Hippocampal formation (tissue), 2 donors: ENCODE measurements around the gene TSC1.

Source experiments
- DNase-seq, 2 donors: peaks; one replicate each; lab custom pipeline; 2025; lab: John Stamatoyannopoulos, UW

Gene TSC1

DNA sequence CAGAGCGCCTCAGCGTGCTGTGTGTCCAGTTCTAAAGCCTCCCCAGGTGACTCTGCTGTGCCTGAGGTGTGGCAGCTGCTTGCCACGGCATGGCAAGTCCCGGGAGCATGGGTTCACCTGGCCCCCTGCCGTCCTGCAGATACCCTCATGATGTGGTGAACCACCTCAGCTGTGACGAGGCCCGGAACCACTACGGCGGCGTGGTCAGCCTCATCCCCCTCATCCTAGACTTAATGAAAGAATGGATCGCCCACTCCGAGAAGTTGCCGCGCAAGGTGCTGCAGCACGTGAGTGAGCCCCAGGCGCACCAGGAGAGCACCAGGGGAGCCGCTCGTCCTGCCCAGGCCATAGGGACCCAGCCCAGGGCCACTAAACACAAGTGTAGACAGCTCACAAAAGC is 56.3 kb downstream of the TSC1 start:
- no peak for DNase-seq

DNA sequence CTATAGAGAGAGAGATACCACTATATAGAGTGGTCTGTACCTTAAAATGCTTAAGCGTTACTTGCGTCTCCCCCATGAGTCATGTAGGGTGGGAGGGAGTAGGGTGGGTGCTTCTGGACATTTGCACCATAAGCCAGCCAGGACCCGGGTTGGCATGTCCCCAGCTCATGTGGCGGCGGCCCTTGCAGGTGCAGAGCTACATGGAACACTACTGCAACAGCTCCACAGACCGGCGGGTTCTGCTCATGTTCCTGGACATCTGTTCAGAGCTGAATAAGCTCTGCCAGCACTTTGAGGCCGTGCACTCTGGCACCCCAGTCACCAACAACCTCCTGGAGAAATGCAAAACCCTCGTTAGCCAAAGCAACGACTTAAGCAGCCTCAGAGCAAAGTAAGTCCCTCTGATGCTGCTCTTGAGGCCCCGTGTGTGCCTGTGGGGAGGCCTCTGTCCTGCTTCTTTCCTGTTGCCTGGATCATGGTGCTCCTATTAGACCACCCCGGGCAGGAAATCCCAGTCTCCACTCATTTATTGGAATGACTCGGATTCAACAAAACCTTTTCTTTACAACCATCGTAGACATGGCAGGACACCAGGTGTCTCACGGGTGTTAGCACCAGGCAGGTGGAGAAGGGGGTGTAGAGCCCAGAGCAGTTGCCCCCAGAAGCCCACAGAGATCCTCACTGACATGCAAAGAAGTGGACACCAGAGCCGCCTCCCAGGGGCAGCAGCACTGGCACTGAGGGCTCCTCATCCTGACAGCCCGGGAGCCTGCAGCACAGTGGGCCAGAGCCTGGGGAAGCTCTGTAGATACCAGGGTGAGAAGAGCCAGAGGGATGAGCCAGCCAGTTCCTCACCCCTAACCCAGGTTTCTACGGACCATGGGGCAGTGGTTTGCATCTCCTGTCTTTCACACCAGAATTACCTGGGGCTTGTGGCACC is 57.0 kb downstream of the TSC1 start:
- DNase-seq: no peak

DNA sequence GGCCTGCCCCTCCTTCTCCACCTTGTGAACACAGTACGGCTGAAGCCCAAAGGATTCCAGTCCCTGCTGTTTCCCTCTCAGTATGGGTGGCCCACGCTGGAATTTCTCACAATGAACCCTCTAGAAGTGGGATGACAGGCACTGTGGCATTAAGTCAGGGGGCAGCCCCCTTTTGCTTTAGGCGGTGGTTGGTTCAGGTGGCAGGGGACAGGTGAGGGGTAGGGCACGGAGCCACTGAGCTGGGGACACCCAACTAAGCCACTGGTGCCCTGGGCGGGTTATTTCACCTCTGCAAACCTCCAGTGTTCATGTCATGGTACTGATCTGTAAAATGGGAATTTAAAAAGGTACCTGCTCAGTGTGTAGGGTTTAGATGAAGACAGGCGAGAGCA is 58.1 kb downstream of the TSC1 start:
- no peak for DNase-seq

DNA sequence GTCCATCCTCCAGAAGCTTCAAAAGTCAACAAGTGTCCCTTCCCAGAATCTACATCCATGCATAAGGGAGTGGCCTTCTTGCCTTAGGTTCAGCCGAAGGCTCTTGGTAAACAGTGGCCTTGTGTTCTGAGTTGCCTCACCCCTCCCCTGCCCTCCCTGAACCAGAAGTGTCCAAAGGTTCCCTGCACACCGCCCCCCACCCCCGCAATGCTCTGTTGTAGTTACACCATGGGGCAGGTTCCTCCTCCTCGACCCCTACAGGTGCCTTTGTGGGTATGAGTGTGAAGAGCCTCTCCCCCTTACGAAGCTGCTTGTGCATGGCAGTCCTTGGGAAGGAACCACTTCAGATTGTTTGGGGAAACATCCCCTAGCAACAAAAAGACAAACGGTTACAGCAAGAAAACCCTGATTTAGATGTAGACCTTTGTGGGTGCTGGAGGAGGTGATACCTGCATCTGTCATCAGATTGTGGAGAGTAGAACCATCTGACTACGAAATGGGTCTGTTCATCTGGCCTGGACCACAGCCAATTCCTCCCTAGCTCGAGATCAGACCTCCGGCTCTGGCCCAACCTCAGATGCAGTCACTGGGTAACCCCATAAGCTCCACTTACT is 58.6 kb downstream of the TSC1 start:
- no peak for DNase-seq

DNA sequence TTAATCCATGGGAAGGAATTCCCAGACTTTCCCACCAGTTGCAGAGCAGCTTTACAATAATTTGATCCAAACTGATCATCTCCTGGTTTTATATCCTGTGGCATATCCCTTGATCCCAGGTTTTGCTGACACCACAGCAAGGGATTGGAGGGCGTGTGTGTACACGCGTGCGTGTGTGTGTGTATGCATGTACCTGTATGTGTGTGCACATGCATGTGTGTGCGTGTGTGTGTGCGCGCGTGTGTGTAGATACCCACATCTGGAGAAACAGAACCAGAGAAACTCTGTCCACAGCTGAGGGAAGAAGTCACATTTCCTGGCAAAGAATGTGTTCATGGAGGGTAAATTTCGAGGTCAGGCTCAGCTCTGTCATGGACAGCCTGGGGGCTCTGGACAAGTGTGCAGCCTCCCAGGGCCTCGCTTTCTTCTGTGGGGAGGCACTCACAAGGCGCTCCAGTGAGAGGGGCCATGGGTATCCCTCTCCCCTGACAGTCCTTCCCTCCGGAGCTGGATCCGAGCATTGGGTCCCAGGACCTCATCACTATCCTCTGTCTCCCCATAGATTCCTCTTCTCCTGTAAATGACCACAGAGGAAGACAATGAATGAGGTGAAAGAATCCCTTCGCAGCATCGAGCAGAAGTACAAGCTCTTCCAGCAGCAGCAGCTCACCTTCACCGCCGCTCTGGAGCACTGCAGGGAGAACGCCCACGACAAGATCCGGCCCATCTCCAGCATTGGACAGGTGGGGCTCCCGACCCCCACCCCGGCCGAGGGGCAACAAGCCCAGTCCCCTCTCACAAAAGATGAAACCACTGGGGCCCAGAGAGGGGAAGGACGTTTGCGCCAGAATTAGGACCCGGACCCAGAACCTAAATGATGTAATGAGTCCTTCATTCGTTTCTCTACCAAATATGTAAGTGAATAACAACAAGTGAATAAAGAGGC is 60.8 kb downstream of the TSC1 start:
- DNase-seq: no peak

- DNase-seq: no peak
These were observed 61.8 kb downstream of the TSC1 start for GRCh38 chr9:132882616-132883015.

DNA sequence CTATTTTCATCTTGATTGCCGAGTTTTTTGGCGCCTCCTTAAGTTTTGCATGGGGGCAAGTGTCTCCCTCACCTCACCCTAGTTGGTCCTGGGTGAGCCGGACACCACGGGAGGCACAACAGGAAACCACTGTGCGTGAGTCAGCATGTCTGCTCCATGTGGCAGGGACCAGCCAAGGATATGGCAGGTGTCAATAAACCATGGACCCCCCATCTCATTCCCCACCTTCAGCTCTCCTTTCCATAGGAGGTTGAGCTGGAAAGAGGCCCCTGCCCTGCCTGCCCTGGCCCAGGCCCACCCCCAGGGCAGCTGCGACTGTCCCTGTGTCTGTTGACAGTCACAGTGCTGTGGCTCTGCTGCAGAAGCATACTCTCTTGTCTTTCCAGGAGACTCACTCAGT is 62.6 kb downstream of the TSC1 start:
- DNase-seq: no peak

- no peak for DNase-seq
These were observed 64.1 kb downstream of the TSC1 start for GRCh38 chr9:132880324-132880661.

- DNase-seq: no peak
These were observed 64.7 kb downstream of the TSC1 start for GRCh38 chr9:132879457-132880323.

DNA sequence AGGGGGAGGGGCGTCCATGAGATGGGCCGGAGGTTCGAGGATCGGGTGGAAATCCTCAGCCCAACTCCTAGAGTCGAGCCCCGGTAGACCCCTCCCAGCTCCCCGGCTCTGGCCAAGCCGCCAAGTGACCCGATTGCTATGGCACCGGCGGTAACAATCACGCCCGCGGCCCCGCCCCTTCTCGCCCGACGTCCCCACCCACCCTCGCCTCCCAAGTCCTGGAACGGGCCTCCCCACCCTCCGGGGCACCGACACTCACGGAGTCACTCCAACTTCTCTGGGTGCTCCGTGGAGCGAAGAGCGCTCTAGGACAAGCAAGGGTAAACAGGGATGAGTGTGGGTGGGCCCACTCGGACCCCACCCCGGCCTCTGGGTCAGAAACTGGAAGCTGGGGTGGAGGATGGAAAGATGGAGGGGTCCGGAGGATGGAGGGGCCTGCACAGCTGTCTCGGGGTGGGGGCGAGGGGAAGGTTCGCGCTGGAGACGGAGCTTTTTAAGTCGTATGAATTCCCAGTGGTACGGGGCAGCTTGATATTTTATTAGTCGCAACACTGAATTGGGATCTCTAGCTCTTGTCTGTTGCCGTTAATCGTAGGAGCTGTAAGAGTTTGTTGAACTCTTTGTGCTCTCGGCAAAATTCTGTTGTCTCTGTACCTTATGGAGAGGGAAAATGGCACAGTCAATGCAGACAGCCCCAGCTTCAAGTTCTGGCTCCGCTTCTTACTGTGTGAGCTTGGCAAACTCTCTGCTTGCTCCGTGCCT is 65.5 kb downstream of the TSC1 start, which contains the start of gene SPACA9:
TSS of gene SPACA9 (plus strand) at position 204 of the 762 bp plus-strand sequence. CDS start 5,050 bp downstream, outside the sequence.
- DNase-seq: peak in 1 of 2 donors; percentile 16

GRCh38 chr9:132877824-132878694 is 66.4 kb downstream of the TSC1 start, which contains the start of gene AK8:
Gene AK8, minus strand, starts transcription at chr9:132878284. Its CDS starts 29 bp downstream, at chr9:132878255.
- peak; percentile 22 to 61 for DNase-seq

DNA sequence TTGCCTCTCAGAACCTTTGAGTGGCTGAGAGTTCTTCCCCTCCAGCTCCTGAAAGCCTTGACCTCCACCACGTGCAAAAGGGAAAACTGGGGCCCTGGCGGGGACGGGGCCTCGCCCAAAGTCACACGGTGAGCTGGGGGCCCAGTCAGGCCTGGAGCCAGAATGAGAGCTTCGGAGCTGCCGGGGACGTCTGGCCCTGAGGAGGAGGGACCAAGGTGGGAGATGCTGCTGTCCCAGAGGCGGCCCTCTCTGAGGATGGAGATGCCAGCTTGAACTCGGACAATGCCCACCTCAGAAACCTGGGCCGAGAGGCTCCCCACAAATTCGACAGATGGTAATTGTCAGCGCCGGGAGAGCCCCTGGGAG is 67.0 kb downstream of the TSC1 start:
- DNase-seq: no peak

GRCh38 chr9:132876849-132877248 is 67.6 kb downstream of the TSC1 start:
- DNase-seq: no peak

DNA sequence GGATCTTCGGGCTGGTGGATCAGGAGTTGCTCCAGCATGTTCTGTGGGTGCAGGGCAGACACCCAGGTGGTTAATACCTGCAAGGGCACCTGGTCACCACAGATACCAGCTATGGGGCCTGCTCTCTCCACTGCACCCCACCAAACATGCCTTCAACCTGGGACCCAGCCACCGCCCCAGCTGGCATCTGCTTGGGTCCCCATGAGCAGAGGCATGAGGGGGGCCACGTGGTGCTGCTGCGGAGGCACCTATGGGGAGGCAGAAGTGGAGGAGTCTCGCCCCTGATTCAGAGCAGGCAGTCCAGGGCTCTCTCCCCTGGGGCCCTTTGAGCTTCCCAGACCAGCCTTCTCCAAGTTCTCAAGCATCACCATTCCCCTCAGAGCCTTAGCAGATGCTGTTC is 69.3 kb downstream of the TSC1 start:
- no peak for DNase-seq

GRCh38 chr9:132873403-132873802 is 71.0 kb downstream of the TSC1 start:
- DNase-seq: no peak

DNA sequence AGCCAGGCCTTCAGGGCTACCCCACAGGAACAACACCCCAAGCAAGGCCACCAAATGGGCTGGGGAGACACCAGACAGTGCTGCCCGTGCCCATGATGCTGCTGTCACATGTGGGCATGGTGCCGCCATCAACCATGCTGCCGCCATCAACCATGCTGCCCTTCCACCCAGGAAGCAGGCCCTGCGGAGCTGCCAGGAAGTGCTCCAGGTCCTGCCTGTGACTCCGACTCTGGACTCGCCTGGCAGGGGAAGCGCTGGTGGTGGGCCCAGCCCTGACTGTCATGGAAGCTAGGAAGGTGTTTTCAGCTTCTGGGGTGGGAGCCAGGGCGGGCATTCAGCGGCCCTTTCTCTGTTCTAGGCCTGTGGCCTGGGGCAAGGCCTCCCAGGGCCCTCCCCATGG is 75.2 kb downstream of the TSC1 start:
- no peak for DNase-seq

- DNase-seq: no peak
These were observed 77.5 kb downstream of the TSC1 start for GRCh38 chr9:132866898-132867297.

DNA sequence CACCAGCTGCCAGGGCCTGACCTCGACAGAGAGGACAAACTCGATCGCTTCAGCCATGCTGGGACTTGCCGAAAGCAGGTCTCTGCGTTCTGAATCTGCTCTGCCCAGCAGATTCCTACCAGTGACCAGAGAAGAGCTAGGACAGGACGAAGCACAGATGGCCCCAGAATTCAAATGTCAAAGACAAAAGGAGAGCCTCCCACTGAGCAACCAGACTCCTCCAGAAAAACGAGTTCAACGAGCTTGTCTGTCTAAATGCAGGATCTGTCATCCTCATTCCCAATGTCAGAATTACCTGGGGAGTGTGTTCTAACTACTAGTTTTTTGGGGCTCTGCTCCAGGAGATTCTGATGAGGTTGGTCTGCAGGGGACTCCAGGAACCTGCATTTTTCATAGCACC is 79.7 kb downstream of the TSC1 start:
- DNase-seq: no peak

DNA sequence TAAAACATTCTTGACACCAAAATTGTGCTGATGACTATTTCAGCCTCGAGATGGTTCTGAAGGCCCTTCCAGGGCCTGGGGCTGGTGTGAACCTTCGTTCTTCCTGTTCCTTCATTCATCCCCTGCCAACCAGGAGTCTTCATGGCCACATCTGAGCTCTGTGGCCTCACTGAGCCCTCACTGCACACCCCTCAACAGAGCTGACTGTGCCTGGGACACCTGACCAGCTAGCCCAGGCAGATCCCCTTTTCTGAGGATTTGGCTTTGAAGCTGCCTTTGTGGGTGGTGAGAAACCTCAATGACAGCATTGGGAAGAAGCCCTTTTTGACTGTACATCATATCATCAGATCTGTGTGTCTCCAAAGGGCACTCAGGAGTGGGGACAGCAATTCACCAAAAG is 80.1 kb downstream of the TSC1 start:
- no peak for DNase-seq
